LNCAP (cell line): Measurements from ENCODE around the gene PI4KA.

Experiments
- TF ChIP-seq, protein P1 (sequence below): fragments of 450-650 bp; IDR thresholded peaks from 2 replicates; pipeline ENCODE4 v1.5.1; 2017; ENCODE audit warnings: mild to moderate bottlenecking

Gene PI4KA

DNA sequence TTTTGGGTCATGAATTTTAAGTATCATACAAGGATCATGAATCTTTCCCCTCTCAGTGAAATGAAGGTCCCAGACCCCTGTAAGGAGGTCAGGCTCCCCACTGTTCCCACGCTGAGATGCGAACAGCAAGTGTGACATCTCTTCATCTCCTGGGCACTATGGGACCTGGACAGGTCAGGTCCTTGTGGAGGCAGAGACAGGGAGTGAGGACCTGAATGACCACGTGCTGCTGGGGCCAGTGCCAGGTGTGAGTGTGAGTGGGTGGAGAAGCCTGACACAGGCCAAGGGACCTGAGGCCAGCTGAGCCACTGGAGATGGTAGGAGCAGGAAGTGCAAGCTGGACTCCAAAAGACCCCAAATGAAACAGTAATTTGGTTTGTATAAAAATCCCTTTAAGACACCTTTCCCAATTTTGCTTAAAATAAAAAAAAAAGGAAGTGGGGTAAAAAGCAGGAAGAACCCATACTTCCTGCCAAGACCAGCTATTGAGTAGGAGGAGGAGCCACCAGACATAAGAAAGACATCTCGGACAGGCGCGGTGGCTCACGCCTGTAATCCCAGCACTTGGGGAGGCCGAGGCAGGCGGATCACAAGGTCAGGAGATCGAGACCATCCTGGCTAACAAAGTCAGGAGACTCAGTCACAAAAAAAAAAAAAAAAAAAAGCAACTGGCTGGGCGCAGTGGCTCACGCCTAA, 120.1 kb downstream of the PI4KA start:
- TF ChIP-seq, protein P1, sequence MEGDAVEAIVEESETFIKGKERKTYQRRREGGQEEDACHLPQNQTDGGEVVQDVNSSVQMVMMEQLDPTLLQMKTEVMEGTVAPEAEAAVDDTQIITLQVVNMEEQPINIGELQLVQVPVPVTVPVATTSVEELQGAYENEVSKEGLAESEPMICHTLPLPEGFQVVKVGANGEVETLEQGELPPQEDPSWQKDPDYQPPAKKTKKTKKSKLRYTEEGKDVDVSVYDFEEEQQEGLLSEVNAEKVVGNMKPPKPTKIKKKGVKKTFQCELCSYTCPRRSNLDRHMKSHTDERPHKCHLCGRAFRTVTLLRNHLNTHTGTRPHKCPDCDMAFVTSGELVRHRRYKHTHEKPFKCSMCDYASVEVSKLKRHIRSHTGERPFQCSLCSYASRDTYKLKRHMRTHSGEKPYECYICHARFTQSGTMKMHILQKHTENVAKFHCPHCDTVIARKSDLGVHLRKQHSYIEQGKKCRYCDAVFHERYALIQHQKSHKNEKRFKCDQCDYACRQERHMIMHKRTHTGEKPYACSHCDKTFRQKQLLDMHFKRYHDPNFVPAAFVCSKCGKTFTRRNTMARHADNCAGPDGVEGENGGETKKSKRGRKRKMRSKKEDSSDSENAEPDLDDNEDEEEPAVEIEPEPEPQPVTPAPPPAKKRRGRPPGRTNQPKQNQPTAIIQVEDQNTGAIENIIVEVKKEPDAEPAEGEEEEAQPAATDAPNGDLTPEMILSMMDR, result no peak

DNA sequence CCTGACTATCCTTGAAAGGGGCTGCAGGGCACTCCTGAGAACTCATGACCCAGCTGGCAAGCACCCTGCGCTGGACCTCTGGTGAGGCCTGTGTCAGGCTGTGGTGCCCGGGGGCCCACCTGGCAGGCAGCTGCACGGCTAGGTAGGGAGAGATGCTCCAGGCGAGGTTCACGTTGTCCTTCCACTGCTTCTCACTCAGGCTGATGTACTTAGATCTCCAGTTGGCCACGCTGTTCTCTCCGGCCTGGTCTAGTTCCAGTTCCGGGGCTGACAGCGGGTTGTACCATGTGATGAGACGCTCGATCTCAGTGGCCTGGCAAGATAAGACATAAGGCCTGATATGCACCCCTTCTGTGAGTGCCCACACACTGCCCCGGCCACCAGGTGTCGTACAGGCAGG, 129.4 kb downstream of the PI4KA start:
- TF ChIP-seq, protein P1, result no peak

DNA sequence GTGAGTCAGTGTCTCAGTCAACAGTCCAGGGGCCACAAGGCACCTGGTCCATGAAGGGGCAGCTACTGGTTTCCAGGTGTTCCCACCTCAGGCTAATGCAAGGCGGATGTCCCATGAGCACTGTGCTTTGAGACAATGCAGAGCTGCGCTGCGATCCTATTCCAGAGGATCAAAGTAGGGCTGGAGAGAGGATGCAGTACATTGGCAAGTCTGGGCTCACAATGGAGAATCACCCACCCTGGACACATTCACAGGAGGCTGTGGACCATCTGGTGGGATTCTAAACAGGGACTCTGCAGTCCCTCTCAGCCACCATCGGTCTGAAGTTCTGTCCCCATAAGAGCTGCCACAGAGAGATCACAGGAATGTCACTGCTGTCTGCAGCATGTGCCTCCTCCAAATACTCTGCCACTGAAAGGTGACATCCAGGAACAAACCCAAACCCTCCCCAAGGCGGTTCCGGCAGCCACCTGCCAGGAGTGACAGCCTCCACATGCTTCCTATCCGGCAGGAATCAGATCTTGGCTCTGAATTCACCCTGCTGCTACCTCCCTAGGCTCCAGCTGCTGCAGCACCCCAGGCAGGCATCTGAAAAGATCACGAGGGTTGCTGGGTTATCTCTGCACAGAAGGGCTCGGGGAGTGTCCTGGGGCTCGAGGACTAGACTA, 130.0 kb downstream of the PI4KA start:
- TF ChIP-seq, protein P1, result no peak

DNA sequence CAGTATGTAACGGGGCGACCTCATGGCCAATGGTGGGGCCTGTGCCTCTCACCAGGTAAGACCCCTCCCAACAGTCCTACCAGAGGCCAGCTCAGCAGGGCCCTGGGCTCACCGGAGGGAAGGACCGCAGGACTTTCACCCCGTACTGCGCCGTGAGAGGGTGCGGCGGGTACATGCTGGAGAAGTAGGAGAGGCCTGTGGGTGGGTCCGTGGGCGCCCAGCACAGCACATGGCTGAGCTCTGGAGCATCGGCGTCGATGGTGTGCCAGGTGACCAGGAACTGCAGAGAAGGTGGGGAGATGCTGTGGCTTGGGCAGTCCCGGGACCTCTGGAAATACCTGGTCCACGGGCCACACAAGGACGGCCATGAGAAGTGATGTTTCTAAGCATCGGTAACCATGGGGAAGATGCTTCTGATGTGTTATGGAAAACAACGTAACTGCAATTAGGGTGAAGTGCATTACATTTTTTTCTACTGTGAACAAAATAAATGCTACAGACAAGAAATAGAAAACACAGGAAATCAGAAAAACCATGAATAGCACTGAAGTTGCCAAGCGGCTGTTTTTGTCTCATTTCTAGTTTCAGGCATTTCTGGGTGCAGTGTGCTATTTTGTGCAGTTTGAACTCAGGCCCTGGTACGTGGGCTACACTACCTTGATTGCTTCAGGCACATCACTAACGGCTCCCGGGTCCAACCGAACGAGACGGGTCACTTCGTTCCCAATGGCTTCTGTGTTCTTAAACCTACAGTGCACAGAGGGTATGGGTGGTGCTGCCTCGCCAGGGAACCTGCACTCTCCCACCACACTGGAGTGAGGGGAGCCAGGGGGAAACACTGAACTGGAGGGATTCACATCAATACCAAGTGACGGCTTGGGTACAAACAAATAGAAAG, 131.2 kb downstream of the PI4KA start:
- TF ChIP-seq, protein P1, result no peak

DNA sequence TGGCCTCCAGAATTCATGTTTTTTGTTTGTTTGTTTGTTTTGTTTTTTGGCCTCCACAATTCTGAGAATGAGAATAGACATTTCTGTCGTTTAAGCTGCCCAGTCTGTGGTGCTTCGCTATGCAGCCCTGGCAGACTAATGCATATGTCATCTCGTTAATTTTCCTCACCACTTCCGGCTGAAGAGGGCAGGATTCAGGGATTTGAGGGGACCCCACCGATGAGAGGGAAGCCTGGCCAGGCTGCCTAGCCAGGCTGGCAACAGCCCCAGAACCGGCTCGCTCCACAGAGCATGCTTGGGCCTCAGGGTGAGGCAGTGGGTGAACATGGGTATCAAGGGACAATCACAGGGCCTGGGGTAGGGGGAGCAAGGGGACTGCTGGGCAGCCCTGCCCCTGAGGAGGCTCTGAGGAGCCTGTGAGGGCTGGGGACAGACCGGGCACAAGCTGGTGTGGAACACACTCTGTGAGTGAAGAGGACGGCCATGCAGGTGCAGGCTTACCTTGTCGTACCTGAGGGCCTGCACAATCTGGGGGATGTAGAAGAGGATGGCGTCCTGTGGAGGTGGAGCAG, 132.5 kb downstream of the PI4KA start:
- TF ChIP-seq, protein P1, result no peak

DNA sequence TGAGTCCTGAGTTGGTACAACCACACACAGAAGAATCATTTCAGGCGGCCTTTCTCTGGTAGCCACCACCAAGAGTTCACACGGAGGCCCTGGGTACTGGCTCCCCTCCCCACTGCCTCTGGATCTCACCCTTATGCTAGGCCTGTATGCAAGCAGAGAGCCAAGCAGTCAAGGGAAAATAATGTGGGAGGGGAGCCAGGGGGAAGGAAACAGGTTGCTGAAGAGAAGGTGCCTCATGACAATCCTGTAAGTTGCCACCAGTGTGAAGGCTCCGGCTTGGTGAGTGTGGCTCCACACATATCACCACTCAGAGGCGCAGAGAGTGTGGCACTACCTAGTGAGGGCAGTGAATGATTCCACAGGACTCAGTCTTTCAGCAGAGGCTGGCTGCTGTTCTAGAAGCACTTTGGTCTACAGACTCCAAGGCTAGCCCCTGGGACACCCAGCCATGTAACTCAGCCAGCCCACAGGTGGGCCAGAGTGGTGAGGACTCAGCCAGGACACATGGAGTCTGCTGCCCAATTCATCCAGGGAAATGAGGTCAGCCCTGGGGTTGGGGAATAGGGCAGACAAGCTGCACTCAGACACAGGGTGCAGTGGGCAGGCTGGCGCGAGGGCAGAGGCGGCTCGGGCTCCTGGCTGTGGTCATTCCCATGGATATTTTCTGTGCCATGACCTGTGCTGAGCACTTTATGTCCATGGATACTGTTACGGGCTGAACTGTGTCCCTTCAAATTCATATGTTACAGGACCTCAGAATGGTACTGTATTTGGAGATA, 133.7 kb downstream of the PI4KA start:
- TF ChIP-seq, protein P1, result no peak
